Tibial artery (tissue), 4 donors: ENCODE data around the gene PAPLN.

ENCODE experiments used
- DNase-seq, 2 donors: peaks; one replicate each; pipeline ENCODE4 v3.0.0-alpha.2; 2019
- H3K27ac ChIP-seq, 2 donors: fragments of 200-600 bp; sonication (generic) in 1 of 2; 1 replicate in 1 of 2; 2 replicates in 1 of 2; pipeline ENCODE4 v1.5.1; 2018 to 2019; ENCODE audit warnings: mild to moderate bottlenecking in 1 of 2
- H3K27me3 ChIP-seq, 2 donors: fragments of 200-600 bp; sonication (generic) in 1 of 2; one replicate each; pipeline versions ENCODE4 v1.5.1 to v1.6.0; 2016 to 2019
- H3K36me3 ChIP-seq, 3 donors: fragments of 200-600 bp; sonication (generic) in 2 of 3; one replicate each; pipeline ENCODE4 v1.5.1; 2016 to 2019; ENCODE audit warnings: mild to moderate bottlenecking in 2 of 3
- H3K4me1 ChIP-seq, 4 donors: fragments of 200-600 bp; sonication (generic) in 2 of 4; 1 replicate in 3 of 4; 2 replicates in 1 of 4; pipeline ENCODE4 v1.5.1; 2016 to 2019
- H3K4me3 ChIP-seq, 2 donors: fragments of 200-600 bp; sonication (generic) in 1 of 2; 1 replicate in 1 of 2; 2 replicates in 1 of 2; pipeline ENCODE4 v1.5.1; 2018 to 2019; ENCODE audit warnings: mild to moderate bottlenecking in 2 of 2
- H3K9me3 ChIP-seq, 3 donors: fragments of 200-600 bp; sonication (generic) in 1 of 3; one replicate each; pipeline ENCODE4 v1.5.1; 2016 to 2019
- CTCF ChIP-seq, 2 experiments: fragments of 200-600 bp in 1 of 2; fragments of 450-650 bp in 1 of 2; IDR thresholded peaks; one replicate each; pipeline ENCODE4 v1.5.1; 2017 to 2019; ENCODE audit warnings: antibody characterized with exemption in 2 of 2, mild to moderate bottlenecking in 1 of 2, moderate library complexity in 1 of 2
- intact Hi-C: fragments of 100-400 bp; cut with DNase I; formaldehyde crosslinking; loops from one replicate; pipeline ENCODE4 v1.15.0; 2023; ENCODE audit warnings: low total_unique reads

PAPLN gene

GRCh38 chr14:73211251-73212040 lies 25.9 kb upstream of the PAPLN start:
- no peak for TF ChIP-seq CTCF (IDR thresholded peaks at IDR 0.05)
- intact Hi-C loops, result no loop called here
- H3K4me1 ChIP-seq, result peaks cover 0 to 14% (median 8%) of the 10 kb centered on the region in 4 donors
- H3K27ac ChIP-seq, result no peak overlapping the region
- no peaks in the 10 kb centered on the region for H3K27me3 ChIP-seq
- DNase-seq, result no peak
- H3K36me3 ChIP-seq, result peaks cover 49 to 75% (median 65%) of the 10 kb centered on the region in 3 donors
- H3K9me3 ChIP-seq, result no peaks in the 10 kb centered on the region
- H3K4me3 ChIP-seq, result no peak overlapping the region

- no peak overlapping the region for H3K4me3 ChIP-seq
- H3K4me1 ChIP-seq, result no peaks in the 10 kb centered on the region
- H3K27me3 ChIP-seq, result no peaks in the 10 kb centered on the region
- peaks cover 62 to 80% (median 74%) of the 10 kb centered on the region in 3 donors for H3K36me3 ChIP-seq
- intact Hi-C loops, result no loop called here
- no peak for DNase-seq
- no peak for TF ChIP-seq CTCF (IDR thresholded peaks at IDR 0.05)
- H3K9me3 ChIP-seq, result no peaks in the 10 kb centered on the region
- H3K27ac ChIP-seq, result no peak overlapping the region
Observed at GRCh38 chr14:73216030-73216429, 21.3 kb upstream of the PAPLN start.

- intact Hi-C loops, result no loop called here
- Histone ChIP-seq H3K9me3 (no peaks in the 10 kb centered on the region), H3K4me3 (no peak overlapping the region), H3K27me3 (no peaks in the 10 kb centered on the region), H3K4me1 (no peaks in the 10 kb centered on the region), H3K36me3 (peaks cover 52 to 66% (median 63%) of the 10 kb centered on the region in 3 donors), H3K27ac (no peak overlapping the region)
- no peak for DNase-seq
- no peak for TF ChIP-seq CTCF (IDR thresholded peaks at IDR 0.05)
Observed at GRCh38 chr14:73217411-73217810, 19.9 kb upstream of the PAPLN start.

- peaks cover 36 to 54% (median 48%) of the 10 kb centered on the region in 3 donors for H3K36me3 ChIP-seq
- no peak for TF ChIP-seq CTCF (IDR thresholded peaks at IDR 0.05)
- H3K27me3 ChIP-seq, result no peaks in the 10 kb centered on the region
Observed at GRCh38 chr14:73220061-73220460, 17.2 kb upstream of the PAPLN start.

GRCh38 chr14:73220634-73221033 lies 16.7 kb upstream of the PAPLN start:
- Histone ChIP-seq H3K36me3 (peaks cover 35 to 58% (median 48%) of the 10 kb centered on the region in 3 donors), H3K9me3 (no peaks in the 10 kb centered on the region), H3K4me3 (no peak overlapping the region), H3K27me3 (no peaks in the 10 kb centered on the region), H3K4me1 (no peaks in the 10 kb centered on the region), H3K27ac (no peak overlapping the region)
- DNase-seq, result no peak
- TF ChIP-seq CTCF (IDR thresholded peaks at IDR 0.05), result no peak
- intact Hi-C loops, result no loop called here

More at GRCh38 chr14:73220061-73220460, 17.2 kb upstream of the PAPLN start:
- H3K27ac ChIP-seq, result no peak overlapping the region
- no peak overlapping the region for H3K4me3 ChIP-seq
- no peaks in the 10 kb centered on the region for H3K9me3 ChIP-seq
- H3K4me1 ChIP-seq, result no peaks in the 10 kb centered on the region
- DNase-seq, result no peak
- intact Hi-C loops, result no loop called here
